CD14-positive monocyte (primary cell): ENCODE results near the gene KAT14. TPM values are rescaled to one million over a fixed set of nuclear protein-coding genes. Genes with fewer than 3 reads are reported as not detected.
A peak's percentile ranks its signal among the peaks of the same experiment; 100 is the strongest.

Experiments
- DNase-seq, 3 donors: peaks; one replicate each; pipeline ENCODE4 v3.0.0-alpha.2; 2011 to 2022
- H2AFZ ChIP-seq: 2 replicates; pipeline ENCODE4 v1.6.0; 2012; ENCODE audit warnings: mild to moderate bottlenecking, low read depth, low read length, inconsistent platforms; ENCODE audit not compliant: insufficient read depth, poor library complexity, severe bottlenecking
- H3K27ac ChIP-seq, 2 donors: 1 replicate in 1 of 2; 2 replicates in 1 of 2; pipeline ENCODE4 v1.5.1; 2012 to 2013; ENCODE audit warnings: low read length in 2 of 2, control low read depth in 1 of 2, inconsistent platforms in 1 of 2, low read depth in 1 of 2, mild to moderate bottlenecking in 1 of 2
- H3K27me3 ChIP-seq, 2 donors: one replicate each; pipeline versions ENCODE4 v1.6.0 to v1.6.1; 2011 to 2013; ENCODE audit warnings: low read length in 2 of 2; ENCODE audit not compliant: control insufficient read depth in 2 of 2, insufficient read depth in 2 of 2
- H3K36me3 ChIP-seq, 2 donors: replicated peaks in 1 of 2; 1 replicate in 1 of 2; 2 replicates in 1 of 2; pipeline versions ENCODE4 v1.5.1 to v1.6.1; 2012 to 2013; ENCODE audit warnings: low read length in 2 of 2, control low read depth in 1 of 2, inconsistent platforms in 1 of 2, mild to moderate bottlenecking in 1 of 2; ENCODE audit not compliant: insufficient read depth in 2 of 2, control insufficient read depth in 1 of 2
- H3K4me1 ChIP-seq, 2 donors: 1 replicate in 1 of 2; 2 replicates in 1 of 2; pipeline versions ENCODE4 v1.5.1 to v1.6.1; 2012 to 2013; ENCODE audit warnings: low read length in 2 of 2, control low read depth in 1 of 2, inconsistent platforms in 1 of 2, mild to moderate bottlenecking in 1 of 2, moderate library complexity in 1 of 2; ENCODE audit not compliant: insufficient read depth in 2 of 2, control insufficient read depth in 1 of 2
- H3K4me2 ChIP-seq: replicated peaks from 2 replicates; pipeline ENCODE3; 2012; ENCODE audit warnings: low read length, moderate library complexity, mild to moderate bottlenecking; ENCODE audit not compliant: poor library complexity, severe bottlenecking; ENCODE audit errors: extremely low read depth
- H3K4me3 ChIP-seq, 3 experiments: fragments of 200-600 bp in 1 of 3; sonication (generic) in 1 of 3; replicated peaks in 1 of 3; 1 replicate in 2 of 3; 2 replicates in 1 of 3; pipeline ENCODE4 v1.5.1; 2011 to 2013; ENCODE audit warnings: low read length in 3 of 3, mild to moderate bottlenecking in 3 of 3, control low read depth in 2 of 3, low read depth in 2 of 3, inconsistent platforms in 1 of 3, moderate library complexity in 1 of 3
- H3K79me2 ChIP-seq: 2 replicates; pipeline ENCODE4 v1.6.0; 2012; ENCODE audit warnings: mild to moderate bottlenecking, control low read depth, inconsistent platforms, low read length, moderate library complexity; ENCODE audit not compliant: insufficient read depth
- H3K9ac ChIP-seq: 2 replicates; pipeline ENCODE4 v1.6.0; 2017; ENCODE audit warnings: low read length, mild to moderate bottlenecking; ENCODE audit not compliant: insufficient read depth, poor library complexity, severe bottlenecking
- H3K9me3 ChIP-seq, 2 donors: replicated peaks in 1 of 2; 1 replicate in 1 of 2; 2 replicates in 1 of 2; pipeline versions ENCODE4 v1.5.1 to v1.6.1; 2012 to 2013; ENCODE audit warnings: low read length in 2 of 2, control low read depth in 1 of 2; ENCODE audit not compliant: control insufficient read depth in 1 of 2, insufficient read depth in 1 of 2
- H4K20me1 ChIP-seq: 2 replicates; pipeline ENCODE4 v1.6.0; 2012; ENCODE audit warnings: mild to moderate bottlenecking, low read length, control low read depth, moderate library complexity; ENCODE audit not compliant: insufficient read depth
- H3K27ac Mint-ChIP-seq, 7 donors: one replicate each; pipeline ENCODE4 v1.8.0; 2020; ENCODE audit warnings: mild to moderate bottlenecking in 7 of 7, mixed read lengths in 7 of 7, moderate library complexity in 6 of 7, inconsistent platforms in 2 of 7
- H3K27me3 Mint-ChIP-seq, 3 donors: one replicate each; pipeline ENCODE4 v1.8.0; 2021 to 2022; ENCODE audit warnings: low read depth in 3 of 3, mild to moderate bottlenecking in 3 of 3, mixed read lengths in 3 of 3, moderate library complexity in 3 of 3, inconsistent platforms in 1 of 3
- H3K36me3 Mint-ChIP-seq, 2 donors: one replicate each; pipeline ENCODE4 v1.8.0; 2020; ENCODE audit warnings: mixed read lengths in 2 of 2, inconsistent platforms in 1 of 2, mild to moderate bottlenecking in 1 of 2
- H3K4me1 Mint-ChIP-seq: one replicate; pipeline ENCODE4 v1.8.0; 2020; ENCODE audit warnings: mild to moderate bottlenecking, mixed read lengths
- H3K4me3 Mint-ChIP-seq, 2 donors: one replicate each; pipeline ENCODE4 v1.8.0; 2020; ENCODE audit warnings: mild to moderate bottlenecking in 2 of 2, mixed read lengths in 2 of 2, moderate library complexity in 1 of 2
- H3K9me3 Mint-ChIP-seq, 7 donors: one replicate each; pipeline ENCODE4 v1.8.0; 2020 to 2022; ENCODE audit warnings: mixed read lengths in 7 of 7, mild to moderate bottlenecking in 6 of 7, moderate library complexity in 6 of 7, inconsistent platforms in 2 of 7
- WGBS: methylation state at CpG from one replicate; pipeline ENCODE4 v1.1.5; 2013; ENCODE audit warnings: missing lambda C conversion rate; ENCODE audit not compliant: insufficient coverage; 5-methylcytosine and 5-hydroxymethylcytosine counted together
- intact Hi-C, 2 donors: fragments of 100-400 bp; cut with micrococcal nuclease; formaldehyde crosslinking; loops; one replicate each; pipeline versions ENCODE4 v1.15.0 to v1.15.1; 2023
- polyA plus RNA-seq, 3 donors: library from polyadenylated mRNA; depleted of rRNA in 1 of 3; unstranded in 2 of 3; stranded (reverse) in 1 of 3; fragments of 300-500 nt in 2 of 3; fragments of >200 nt in 1 of 3; fragmentation: Illumina TruSeq in 2 of 3; gene quantifications; 1 replicate in 2 of 3; 2 replicates in 1 of 3; pipeline ENCODE4 v1.2.3, GENCODE V29; 2012 to 2021
- TF ChIP-seq, protein P1 (sequence below): fragments of 200-600 bp; IDR thresholded peaks from one replicate; pipeline ENCODE4 v1.8.0; 2022; ENCODE audit warnings: antibody characterized with exemption, mild to moderate bottlenecking

The KAT14 gene
- polyA plus RNA-seq, 3 donors: 3.4 to 6.0 (median 5.7) TPM

DNA sequence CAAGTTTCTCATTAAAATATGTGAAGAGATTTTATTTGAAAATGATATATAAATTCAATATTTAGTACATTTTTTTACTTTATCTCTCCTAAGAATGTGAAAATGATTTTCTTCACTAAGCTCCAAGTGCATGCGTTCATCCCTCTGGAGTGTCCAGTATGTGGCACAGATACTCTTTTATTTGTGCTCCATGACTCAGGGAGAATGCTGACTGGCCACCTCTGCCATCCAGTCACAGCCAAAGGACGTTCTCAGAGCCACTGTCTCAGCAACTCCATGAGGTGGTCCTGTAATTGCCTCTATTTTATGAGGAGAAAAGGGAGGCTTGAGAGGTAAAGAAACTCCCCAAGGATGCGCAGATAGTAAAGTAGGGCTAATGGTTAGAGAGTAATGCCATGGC lies 58.3 kb downstream of the KAT14 start:
- 95% methylated on average over 3 of the region's 3 CpGs for WGBS

DNA sequence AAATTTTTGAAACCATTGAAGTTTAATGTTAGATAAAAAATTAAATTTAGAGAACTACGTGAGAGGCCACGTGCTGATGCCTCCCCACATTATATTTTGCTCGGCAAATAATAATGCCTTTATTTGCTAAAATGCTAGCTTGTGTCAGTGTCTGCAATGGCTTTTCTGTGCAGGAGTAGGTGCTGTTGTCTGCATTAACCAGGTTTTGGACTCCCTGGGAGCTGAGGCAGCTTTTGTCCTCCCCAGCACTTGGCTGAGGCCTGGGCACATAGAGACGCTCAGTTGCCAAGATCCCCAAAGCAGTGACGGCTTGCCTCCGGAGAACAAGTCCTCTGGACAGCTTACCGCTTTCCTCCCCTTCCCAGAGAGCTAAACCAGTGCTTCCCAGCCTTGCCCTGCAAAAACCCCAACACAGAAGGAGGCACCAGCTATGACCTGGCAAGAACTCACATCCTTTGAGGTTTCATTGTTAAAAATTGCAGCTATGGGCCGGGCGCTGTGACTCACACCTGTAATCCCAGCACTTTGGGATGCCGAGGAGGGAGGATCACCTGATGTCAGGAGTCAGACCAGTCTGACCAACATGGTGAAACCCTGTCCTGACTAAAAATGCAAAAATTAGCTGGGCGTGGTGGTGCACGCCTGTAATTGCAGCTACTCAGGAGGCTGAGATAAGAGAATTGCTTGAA lies 59.9 kb downstream of the KAT14 start:
- no peak overlapping the region for H3K9ac ChIP-seq
- no peaks in the 10 kb centered on the region for H3K79me2 ChIP-seq
- H3K36me3 Mint-ChIP-seq: no peaks in the 10 kb centered on the region
- H3K9me3 Mint-ChIP-seq: peaks cover 7 to 16% (median 10%) of the 10 kb centered on the region in 7 donors
- 92% methylated on average over 8 of the region's 12 CpGs for WGBS
- H3K27ac ChIP-seq: no peak overlapping the region
- H3K27ac Mint-ChIP-seq: peak overlapping the region in 1 of 7 donors; percentile 3
- no peak overlapping the region for H2AFZ ChIP-seq
- no peak overlapping the region for H3K4me3 Mint-ChIP-seq
- intact Hi-C loops: no loop called here
- TF ChIP-seq, protein P1, sequence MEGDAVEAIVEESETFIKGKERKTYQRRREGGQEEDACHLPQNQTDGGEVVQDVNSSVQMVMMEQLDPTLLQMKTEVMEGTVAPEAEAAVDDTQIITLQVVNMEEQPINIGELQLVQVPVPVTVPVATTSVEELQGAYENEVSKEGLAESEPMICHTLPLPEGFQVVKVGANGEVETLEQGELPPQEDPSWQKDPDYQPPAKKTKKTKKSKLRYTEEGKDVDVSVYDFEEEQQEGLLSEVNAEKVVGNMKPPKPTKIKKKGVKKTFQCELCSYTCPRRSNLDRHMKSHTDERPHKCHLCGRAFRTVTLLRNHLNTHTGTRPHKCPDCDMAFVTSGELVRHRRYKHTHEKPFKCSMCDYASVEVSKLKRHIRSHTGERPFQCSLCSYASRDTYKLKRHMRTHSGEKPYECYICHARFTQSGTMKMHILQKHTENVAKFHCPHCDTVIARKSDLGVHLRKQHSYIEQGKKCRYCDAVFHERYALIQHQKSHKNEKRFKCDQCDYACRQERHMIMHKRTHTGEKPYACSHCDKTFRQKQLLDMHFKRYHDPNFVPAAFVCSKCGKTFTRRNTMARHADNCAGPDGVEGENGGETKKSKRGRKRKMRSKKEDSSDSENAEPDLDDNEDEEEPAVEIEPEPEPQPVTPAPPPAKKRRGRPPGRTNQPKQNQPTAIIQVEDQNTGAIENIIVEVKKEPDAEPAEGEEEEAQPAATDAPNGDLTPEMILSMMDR: no peak
- no peaks in the 10 kb centered on the region for H4K20me1 ChIP-seq
- peaks cover 2% of the 10 kb centered on the region in 2 donors for H3K9me3 ChIP-seq
- DNase-seq: no peak
- H3K36me3 ChIP-seq: no peaks in the 10 kb centered on the region
- peaks cover 0 to 2% (median 0%) of the 10 kb centered on the region in 3 donors for H3K27me3 Mint-ChIP-seq
- no peak overlapping the region for H3K4me2 ChIP-seq
- H3K27me3 ChIP-seq: no peaks in the 10 kb centered on the region
- H3K4me3 ChIP-seq: no peak overlapping the region
- no peaks in the 10 kb centered on the region for H3K4me1 Mint-ChIP-seq
- H3K4me1 ChIP-seq: no peaks in the 10 kb centered on the region

More for the DNA sequence above, 58.3 kb downstream of the KAT14 start:
- Histone ChIP-seq H3K9ac (no peak overlapping the region), H3K4me1 (no peaks in the 10 kb centered on the region), H3K27ac (no peak overlapping the region), H3K4me2 (no peak overlapping the region), H2AFZ (no peak overlapping the region), H3K36me3 (no peaks in the 10 kb centered on the region), H4K20me1 (no peaks in the 10 kb centered on the region), H3K4me3 (no peak overlapping the region), H3K27me3 (no peaks in the 10 kb centered on the region), H3K9me3 (no peaks in the 10 kb centered on the region), H3K79me2 (no peaks in the 10 kb centered on the region)
- H3K36me3 Mint-ChIP-seq: peaks cover 2 to 3% of the 10 kb centered on the region in 2 donors
- H3K4me1 Mint-ChIP-seq: no peaks in the 10 kb centered on the region
- DNase-seq: no peak
- peaks cover 0 to 11% (median 2%) of the 10 kb centered on the region in 7 donors for H3K9me3 Mint-ChIP-seq
- H3K27me3 Mint-ChIP-seq: peaks cover 0 to 2% (median 0%) of the 10 kb centered on the region in 3 donors
- no peak overlapping the region for H3K4me3 Mint-ChIP-seq
- intact Hi-C loops: no loop called here
- H3K27ac Mint-ChIP-seq: peak overlapping the region in 1 of 7 donors; percentile 1
- TF ChIP-seq, protein P1: no peak
